ENCODE data around the gene HAO2.

HAO2 gene

GRCh38 chr1:119414950-119415349 lies 46.4 kb downstream of the HAO2 start, which contains the start of gene HSD3B2:
Gene HSD3B2, plus strand, starts transcription at chr1:119415150. Its CDS starts 270 bp downstream, at chr1:119415420.
- ATAC-seq (replicated peaks) (no peak), DNase-seq (no peak)
- H3K9me3 Mint-ChIP-seq: no peaks in the 10 kb centered on the region
- no peak within 1 kb of the TSS for H3K4me3 Mint-ChIP-seq
- no peaks in the 10 kb centered on the region for H3K4me1 Mint-ChIP-seq
- peaks cover 0 to 4% of the 10 kb centered on the region in 2 donors for H3K27me3 Mint-ChIP-seq
- H3K36me3 Mint-ChIP-seq: no peaks in the 10 kb centered on the region
- no peak within 1 kb of the TSS for H3K27ac Mint-ChIP-seq

- no peaks in the 10 kb centered on the region for H3K9me3 Mint-ChIP-seq
- no peak overlapping the region for H3K27ac Mint-ChIP-seq
- no peak for ATAC-seq (replicated peaks)
- H3K4me3 Mint-ChIP-seq: no peak overlapping the region
- no peaks in the 10 kb centered on the region for H3K36me3 Mint-ChIP-seq
- H3K27me3 Mint-ChIP-seq: peaks cover 0 to 4% of the 10 kb centered on the region in 2 donors
- no peak for DNase-seq
- no peaks in the 10 kb centered on the region for H3K4me1 Mint-ChIP-seq
Observed at GRCh38 chr1:119416006-119416640, 47.5 kb downstream of the HAO2 start.

GRCh38 chr1:119419109-119419508 lies 50.5 kb downstream of the HAO2 start:
- H3K4me1 Mint-ChIP-seq: no peaks in the 10 kb centered on the region
- no peaks in the 10 kb centered on the region for H3K36me3 Mint-ChIP-seq
- no peak for ATAC-seq (replicated peaks)
- H3K27ac Mint-ChIP-seq: no peak overlapping the region
- peaks cover 0 to 4% of the 10 kb centered on the region in 2 donors for H3K27me3 Mint-ChIP-seq
- no peaks in the 10 kb centered on the region for H3K9me3 Mint-ChIP-seq
- no peak for DNase-seq
- H3K4me3 Mint-ChIP-seq: no peak overlapping the region

- Mint-ChIP-seq H3K27me3 (peaks cover 0 to 4% of the 10 kb centered on the region in 2 donors), H3K4me3 (no peak overlapping the region), H3K27ac (no peak overlapping the region), H3K36me3 (no peaks in the 10 kb centered on the region), H3K4me1 (no peaks in the 10 kb centered on the region), H3K9me3 (no peaks in the 10 kb centered on the region)
- no peak for DNase-seq
- ATAC-seq (replicated peaks): no peak
Observed at GRCh38 chr1:119420638-119421037, 52.1 kb downstream of the HAO2 start.

- no peak overlapping the region for H3K27ac Mint-ChIP-seq
Observed at GRCh38 chr1:119422631-119423030, 54.0 kb downstream of the HAO2 start.

GRCh38 chr1:119428991-119429390 lies 60.4 kb downstream of the HAO2 start:
- Mint-ChIP-seq H3K36me3 (no peaks in the 10 kb centered on the region), H3K27ac (no peak overlapping the region), H3K4me1 (peaks cover 0 to 2% of the 10 kb centered on the region in 2 donors), H3K9me3 (no peaks in the 10 kb centered on the region), H3K4me3 (no peak overlapping the region), H3K27me3 (peaks cover 18 to 31% of the 10 kb centered on the region in 2 donors)
- ATAC-seq (replicated peaks): no peak
- DNase-seq: no peak

More at GRCh38 chr1:119422631-119423030, 54.0 kb downstream of the HAO2 start:
- Mint-ChIP-seq H3K36me3 (no peaks in the 10 kb centered on the region), H3K27me3 (peaks cover 0 to 4% of the 10 kb centered on the region in 2 donors), H3K4me1 (no peaks in the 10 kb centered on the region), H3K4me3 (no peak overlapping the region), H3K9me3 (no peaks in the 10 kb centered on the region)
- no peak for DNase-seq
- ATAC-seq (replicated peaks): no peak

GRCh38 chr1:119429687-119430086 lies 61.1 kb downstream of the HAO2 start:
- H3K4me3 Mint-ChIP-seq: no peak overlapping the region
- H3K27ac Mint-ChIP-seq: no peak overlapping the region
- peaks cover 0 to 2% of the 10 kb centered on the region in 2 donors for H3K4me1 Mint-ChIP-seq
- no peak for DNase-seq
- H3K27me3 Mint-ChIP-seq: peaks cover 18 to 31% of the 10 kb centered on the region in 2 donors
- no peaks in the 10 kb centered on the region for H3K9me3 Mint-ChIP-seq
- H3K36me3 Mint-ChIP-seq: no peaks in the 10 kb centered on the region
- no peak for ATAC-seq (replicated peaks)

- Mint-ChIP-seq H3K27me3 (peaks cover 18 to 31% of the 10 kb centered on the region in 2 donors), H3K27ac (no peak overlapping the region), H3K9me3 (no peaks in the 10 kb centered on the region), H3K4me3 (no peak overlapping the region), H3K36me3 (no peaks in the 10 kb centered on the region), H3K4me1 (peaks cover 0 to 2% of the 10 kb centered on the region in 2 donors)
- ATAC-seq (replicated peaks): no peak
- no peak for DNase-seq
Observed at GRCh38 chr1:119430486-119430885, 61.9 kb downstream of the HAO2 start.

GRCh38 chr1:119431836-119432235 lies 63.3 kb downstream of the HAO2 start:
- no peak overlapping the region for H3K4me3 Mint-ChIP-seq
- peaks cover 0 to 2% of the 10 kb centered on the region in 2 donors for H3K4me1 Mint-ChIP-seq
- H3K9me3 Mint-ChIP-seq: no peaks in the 10 kb centered on the region
- no peak for DNase-seq
- no peaks in the 10 kb centered on the region for H3K36me3 Mint-ChIP-seq
- H3K27ac Mint-ChIP-seq: no peak overlapping the region
- no peak for ATAC-seq (replicated peaks)
- H3K27me3 Mint-ChIP-seq: peaks cover 18 to 31% of the 10 kb centered on the region in 2 donors

- H3K9me3 Mint-ChIP-seq: no peaks in the 10 kb centered on the region
- H3K36me3 Mint-ChIP-seq: no peaks in the 10 kb centered on the region
- no peak overlapping the region for H3K27ac Mint-ChIP-seq
- ATAC-seq (replicated peaks) (peak in 1 of 2 donors; percentile 75), DNase-seq (no peak)
- H3K27me3 Mint-ChIP-seq: peaks cover 7 to 20% of the 10 kb centered on the region in 2 donors
- H3K4me1 Mint-ChIP-seq: peaks cover 0 to 2% of the 10 kb centered on the region in 2 donors
- H3K4me3 Mint-ChIP-seq: no peak overlapping the region
Observed at GRCh38 chr1:119435052-119435451, 66.5 kb downstream of the HAO2 start.

GRCh38 chr1:119438761-119439160 lies 70.2 kb downstream of the HAO2 start:
- no peaks in the 10 kb centered on the region for H3K36me3 Mint-ChIP-seq
- H3K4me3 Mint-ChIP-seq: no peak overlapping the region
- DNase-seq (no peak), ATAC-seq (replicated peaks) (no peak)
- H3K27me3 Mint-ChIP-seq: peaks cover 6% of the 10 kb centered on the region in 2 donors
- no peaks in the 10 kb centered on the region for H3K4me1 Mint-ChIP-seq
- H3K9me3 Mint-ChIP-seq: no peaks in the 10 kb centered on the region
- H3K27ac Mint-ChIP-seq: no peak overlapping the region

GRCh38 chr1:119440721-119441307 lies 72.2 kb downstream of the HAO2 start:
- ATAC-seq (replicated peaks): no peak
- DNase-seq: no peak
- Mint-ChIP-seq H3K4me1 (no peaks in the 10 kb centered on the region), H3K4me3 (no peak overlapping the region), H3K36me3 (no peaks in the 10 kb centered on the region), H3K9me3 (no peaks in the 10 kb centered on the region), H3K27ac (no peak overlapping the region), H3K27me3 (peaks cover 6 to 10% of the 10 kb centered on the region in 2 donors)

- H3K9me3 Mint-ChIP-seq: no peaks in the 10 kb centered on the region
- no peak for ATAC-seq (replicated peaks)
- H3K4me1 Mint-ChIP-seq: no peaks in the 10 kb centered on the region
- H3K27me3 Mint-ChIP-seq: peaks cover 6 to 10% of the 10 kb centered on the region in 2 donors
- no peak overlapping the region for H3K27ac Mint-ChIP-seq
- H3K36me3 Mint-ChIP-seq: no peaks in the 10 kb centered on the region
- no peak for DNase-seq
- H3K4me3 Mint-ChIP-seq: no peak overlapping the region
Observed at GRCh38 chr1:119442756-119443155, 74.2 kb downstream of the HAO2 start.
